Gastroesophageal sphincter (tissue), 3 donors: ENCODE data around the gene EPS8L2.

ENCODE experiments used
- CTCF ChIP-seq, 4 experiments: fragments of 200-600 bp in 2 of 4; fragments of 450-650 bp in 2 of 4; sonication (generic) in 1 of 4; IDR thresholded peaks; one replicate each; pipeline ENCODE4 v1.5.1; 2017 to 2019; ENCODE audit warnings: antibody characterized with exemption in 4 of 4, mild to moderate bottlenecking in 2 of 4, moderate library complexity in 2 of 4
- EP300 ChIP-seq: sonication (generic); formaldehyde crosslinking; IDR thresholded peaks from one replicate; pipeline ENCODE4 v1.6.1; 2017; ENCODE audit warnings: antibody characterized with exemption, mild to moderate bottlenecking
- POLR2A ChIP-seq, 2 donors: fragments of 450-650 bp; IDR thresholded peaks; one replicate each; pipeline ENCODE4 v1.6.1; 2017; ENCODE audit warnings: antibody characterized with exemption in 2 of 2, mild to moderate bottlenecking in 2 of 2, moderate library complexity in 1 of 2
- POLR2AphosphoS5 ChIP-seq: sonication (generic); formaldehyde crosslinking; IDR thresholded peaks from one replicate; pipeline ENCODE4 v1.6.1; 2017; ENCODE audit warnings: antibody characterized with exemption

GRCh38 chr11:724049-724777 lies 18.2 kb downstream of the EPS8L2 start:
- TF ChIP-seq POLR2A (IDR thresholded peaks at IDR 0.05), result no peak
- TF ChIP-seq EP300, result no peak
- TF ChIP-seq CTCF (IDR thresholded peaks at IDR 0.05), result no peak
- TF ChIP-seq POLR2AphosphoS5, result no peak
